Activated CD4-positive, CD25-positive, alpha-beta regulatory T cell treated with anti-CD3 and anti-CD28 coated beads, Interleukin-2, amount 50 U/mL, for 16 hours (primary cell): ENCODE results near the gene MTHFSD.
A peak's percentile ranks its signal among the peaks of the same experiment; 100 is the strongest.
"Not testable (repeated sequence)": the region's sequence is repeated elsewhere in the genome, so short reads cannot be mapped to it uniquely, and the experiment has no call there.

Source experiments
- DNase-seq: peaks from one replicate; pipeline ENCODE4 v3.0.0-alpha.2; 2020; ENCODE audit warnings: low read depth, low spot score

MTHFSD gene

GRCh38 chr16:86554917-86555703 is at the start of gene MTHFSD:
Gene MTHFSD, minus strand, starts transcription at chr16:86555235. Its CDS starts 51 bp downstream, at chr16:86555184.
- peak; percentile 92 for DNase-seq

GRCh38 chr16:86604436-86605193 is 49.6 kb upstream of the MTHFSD start:
- DNase-seq = peak; percentile 8

GRCh38 chr16:86602521-86602920 is 47.5 kb upstream of the MTHFSD start:
- DNase-seq = no peak

- no peak for DNase-seq
These were observed 46.3 kb upstream of the MTHFSD start for GRCh38 chr16:86601356-86601755.

GRCh38 chr16:86598607-86599565 is 43.9 kb upstream of the MTHFSD start:
- DNase-seq = no peak

- DNase-seq = no peak
These were observed 43.0 kb upstream of the MTHFSD start for GRCh38 chr16:86597880-86598606.

- no peak for DNase-seq
These were observed 42.3 kb upstream of the MTHFSD start for GRCh38 chr16:86597126-86597879.

- DNase-seq = no peak
These were observed 41.1 kb upstream of the MTHFSD start for GRCh38 chr16:86595983-86596605.

GRCh38 chr16:86594721-86595120 is 39.7 kb upstream of the MTHFSD start:
- DNase-seq = no peak

GRCh38 chr16:86593913-86594620 is 39.0 kb upstream of the MTHFSD start:
- no peak for DNase-seq

GRCh38 chr16:86591270-86591669 is 36.2 kb upstream of the MTHFSD start:
- DNase-seq = no peak

- DNase-seq = no peak
These were observed 35.6 kb upstream of the MTHFSD start for GRCh38 chr16:86590501-86591144.

- not testable (repeated sequence) for DNase-seq
These were observed 32.9 kb upstream of the MTHFSD start for GRCh38 chr16:86587955-86588354.

GRCh38 chr16:86587487-86587886 is 32.5 kb upstream of the MTHFSD start:
- no peak for DNase-seq

- DNase-seq = no peak
These were observed 31.0 kb upstream of the MTHFSD start for GRCh38 chr16:86585821-86586611.

- no peak for DNase-seq
These were observed 30.0 kb upstream of the MTHFSD start for GRCh38 chr16:86584726-86585721.
